Jurkat, Clone E6-1 (cell line): ENCODE measurements around the gene PRKAG3.

Experiments
- DNase-seq: peaks from one replicate; pipeline ENCODE4 v3.0.0-alpha.2; 2011; ENCODE audit warnings: low read depth, low spot score
- H3K4me3 ChIP-seq: 2 replicates; pipeline ENCODE4 v1.5.1; 2011; ENCODE audit warnings: mild to moderate bottlenecking, low read length, control low read depth, moderate library complexity

PRKAG3 gene

GRCh38 chr2:218821605-218822211 lies 9.9 kb downstream of the PRKAG3 start:
- DNase-seq = no peak

GRCh38 chr2:218820746-218821369 lies 10.7 kb downstream of the PRKAG3 start:
- no peak for DNase-seq
- no peak overlapping the region for H3K4me3 ChIP-seq

More at GRCh38 chr2:218821605-218822211, 9.9 kb downstream of the PRKAG3 start:
- H3K4me3 ChIP-seq = no peak overlapping the region

GRCh38 chr2:218819093-218819492 lies 12.5 kb downstream of the PRKAG3 start:
- H3K4me3 ChIP-seq = no peak overlapping the region
- DNase-seq = no peak

- DNase-seq = no peak
- no peak overlapping the region for H3K4me3 ChIP-seq
Measured at GRCh38 chr2:218816561-218817011, 15.0 kb downstream of the PRKAG3 start.

GRCh38 chr2:218815649-218816048 lies 16.0 kb downstream of the PRKAG3 start:
- DNase-seq = no peak
- H3K4me3 ChIP-seq = no peak overlapping the region

GRCh38 chr2:218815244-218815637 lies 16.4 kb downstream of the PRKAG3 start:
- DNase-seq = no peak

GRCh38 chr2:218814540-218815243 lies 16.9 kb downstream of the PRKAG3 start:
- no peak overlapping the region for H3K4me3 ChIP-seq
- no peak for DNase-seq

More at GRCh38 chr2:218815244-218815637, 16.4 kb downstream of the PRKAG3 start:
- H3K4me3 ChIP-seq = no peak overlapping the region

- H3K4me3 ChIP-seq = no peak overlapping the region
- DNase-seq = no peak
Measured at GRCh38 chr2:218813771-218814460, 17.7 kb downstream of the PRKAG3 start.

GRCh38 chr2:218812861-218813260 lies 18.7 kb downstream of the PRKAG3 start:
- no peak for DNase-seq

GRCh38 chr2:218812096-218812815 lies 19.3 kb downstream of the PRKAG3 start:
- H3K4me3 ChIP-seq = no peak overlapping the region
- DNase-seq = no peak

More at GRCh38 chr2:218812861-218813260, 18.7 kb downstream of the PRKAG3 start:
- H3K4me3 ChIP-seq = no peak overlapping the region

GRCh38 chr2:218811382-218811781 lies 20.2 kb downstream of the PRKAG3 start:
- H3K4me3 ChIP-seq = no peak overlapping the region
- no peak for DNase-seq

GRCh38 chr2:218810256-218810655 lies 21.3 kb downstream of the PRKAG3 start:
- DNase-seq = no peak
- no peak overlapping the region for H3K4me3 ChIP-seq

GRCh38 chr2:218809515-218809914 lies 22.1 kb downstream of the PRKAG3 start:
- H3K4me3 ChIP-seq = no peak overlapping the region
- no peak for DNase-seq

GRCh38 chr2:218807626-218808025 lies 24.0 kb downstream of the PRKAG3 start:
- H3K4me3 ChIP-seq = no peak overlapping the region
- no peak for DNase-seq

- H3K4me3 ChIP-seq = no peak overlapping the region
- DNase-seq = no peak
Measured at GRCh38 chr2:218806346-218806978, 25.1 kb downstream of the PRKAG3 start.

GRCh38 chr2:218805627-218806026 lies 26.0 kb downstream of the PRKAG3 start:
- DNase-seq = no peak
- no peak overlapping the region for H3K4me3 ChIP-seq

GRCh38 chr2:218804817-218805216 lies 26.8 kb downstream of the PRKAG3 start:
- no peak for DNase-seq
- no peak overlapping the region for H3K4me3 ChIP-seq

- DNase-seq = peak; percentile 70
- H3K4me3 ChIP-seq = no peak overlapping the region
Measured at GRCh38 chr2:218802386-218802994, 29.1 kb downstream of the PRKAG3 start.
